ENCODE data around the gene GALK2. TPM values are rescaled to one million over a fixed set of nuclear protein-coding genes. Genes with fewer than 3 reads are reported as not detected.
"Not testable (repeated sequence)": the region's sequence is repeated elsewhere in the genome, so short reads cannot be mapped to it uniquely, and the experiment has no call there.

GALK2 gene
- total RNA-seq, 1 experiment from 2014 or later = 35.0 TPM

GRCh38 chr15:49339656-49340055 is 169.6 kb downstream of the GALK2 start:
- POLR2A ChIA-PET = no interaction called here

GRCh38 chr15:49343546-49343945 is 173.5 kb downstream of the GALK2 start:
- no peak overlapping the region for H3K4me3 ChIP-seq (ENCODE audit: low read depth in 2 of 2, low read length in 2 of 2)
- no peaks in the 10 kb centered on the region for H3K9me3 ChIP-seq (ENCODE audit: control insufficient read depth, insufficient read depth, low read depth, low read length)
- in situ Hi-C loops (cut with HindIII; ENCODE audit: low pct_unique_long_range_greater_than_20kb, low sequenced_read_pairs) (no loop called here), intact Hi-C loops (cut with micrococcal nuclease; ENCODE audit: unreplicated experiment) (no loop called here)
- H3K36me3 ChIP-seq (ENCODE audit: control insufficient read depth, insufficient read depth, low read length) = no peaks in the 10 kb centered on the region
- H3K27ac ChIP-seq (ENCODE audit: low read length) = no peak overlapping the region
- TF ChIP-seq SIN3A (IDR thresholded peaks at IDR 0.05; ENCODE audit: borderline replicate concordance, insufficient read depth, low read depth, low read length) (no peak), CTCF (IDR thresholded peaks at IDR 0.05) (no peak), POLR2AphosphoS5 (IDR thresholded peaks at IDR 0.05; ENCODE audit: low read depth, low read length) (no peak), TCF7L2 (IDR thresholded peaks at IDR 0.05; ENCODE audit: low read depth, low read length) (no peak), REST (IDR thresholded peaks at IDR 0.05; ENCODE audit: insufficient read depth in 1 of 2, low read depth in 2 of 2, low read length in 1 of 2) (no peak)
- no peaks in the 10 kb centered on the region for H3K4me1 ChIP-seq (ENCODE audit: control insufficient read depth, insufficient read depth, low read length)
- ATAC-seq (no peak), DNase-seq (ENCODE audit: low read depth, low spot score) (no peak)
- ChIA-PET POLR2A (no interaction called here), CTCF (no interaction called here)
- no peaks in the 10 kb centered on the region for H3K27me3 ChIP-seq (ENCODE audit: control insufficient read depth, insufficient read depth, low read length)
- no TSS peak for BruUV-seq (replicated peaks)

More at GRCh38 chr15:49339656-49340055, 169.6 kb downstream of the GALK2 start:
- H3K27me3 ChIP-seq (ENCODE audit: control insufficient read depth, insufficient read depth, low read length) = no peaks in the 10 kb centered on the region
- BruUV-seq (replicated peaks) = no TSS peak
- ATAC-seq (no peak), DNase-seq (ENCODE audit: low read depth, low spot score) (no peak)
- in situ Hi-C loops (cut with HindIII; ENCODE audit: low pct_unique_long_range_greater_than_20kb, low sequenced_read_pairs) = no loop called here
- no peak for TF ChIP-seq POLR2AphosphoS5 (IDR thresholded peaks at IDR 0.05; ENCODE audit: low read depth, low read length)
- TF ChIP-seq SIN3A (IDR thresholded peaks at IDR 0.05; ENCODE audit: borderline replicate concordance, insufficient read depth, low read depth, low read length) = no peak
- no peak for TF ChIP-seq REST (IDR thresholded peaks at IDR 0.05; ENCODE audit: insufficient read depth in 1 of 2, low read depth in 2 of 2, low read length in 1 of 2)
- TF ChIP-seq TCF7L2 (IDR thresholded peaks at IDR 0.05; ENCODE audit: low read depth, low read length) = no peak
- no peak for TF ChIP-seq CTCF (IDR thresholded peaks at IDR 0.05)
- CTCF ChIA-PET = interaction anchor here (0.6 kb wide), 1 partner anchor 13 kb away, joined by 7 read pairs; no protein-coding TSS in a partner anchor
- no peaks in the 10 kb centered on the region for H3K36me3 ChIP-seq (ENCODE audit: control insufficient read depth, insufficient read depth, low read length)
- no peak overlapping the region for H3K4me3 ChIP-seq (ENCODE audit: low read depth in 2 of 2, low read length in 2 of 2)
- H3K4me1 ChIP-seq (ENCODE audit: control insufficient read depth, insufficient read depth, low read length) = no peaks in the 10 kb centered on the region
- no peaks in the 10 kb centered on the region for H3K9me3 ChIP-seq (ENCODE audit: control insufficient read depth, insufficient read depth, low read depth, low read length)
- intact Hi-C loops (cut with micrococcal nuclease; ENCODE audit: unreplicated experiment) = no loop called here
- H3K27ac ChIP-seq (ENCODE audit: low read length) = no peak overlapping the region

GRCh38 chr15:49354439-49354838 is 184.4 kb downstream of the GALK2 start:
- intact Hi-C loops (cut with micrococcal nuclease; ENCODE audit: unreplicated experiment); H3K4me1 ChIP-seq (ENCODE audit: control insufficient read depth, insufficient read depth, low read length); H3K36me3 ChIP-seq (ENCODE audit: control insufficient read depth, insufficient read depth, low read length); BruUV-seq (replicated peaks); ATAC-seq; POLR2A ChIA-PET; H3K27ac ChIP-seq (ENCODE audit: low read length); H3K4me3 ChIP-seq (ENCODE audit: low read depth in 2 of 2, low read length in 2 of 2); H3K27me3 ChIP-seq (ENCODE audit: control insufficient read depth, insufficient read depth, low read length); H3K9me3 ChIP-seq (ENCODE audit: control insufficient read depth, insufficient read depth, low read depth, low read length); DNase-seq (ENCODE audit: low read depth, low spot score); CTCF ChIA-PET; in situ Hi-C loops (cut with HindIII; ENCODE audit: low pct_unique_long_range_greater_than_20kb, low sequenced_read_pairs): not testable (repeated sequence)

All from Panc1 (cell line).